H1 (cell line): ENCODE results near the gene TRIM5. TPM values are rescaled to one million over a fixed set of nuclear protein-coding genes. Genes with fewer than 3 reads are reported as not detected.

Experiments used
- CTCF ChIA-PET: fragments of 300-600 bp; sonication (Branson Sonifier 250); formaldehyde crosslinking; loops from one replicate; lab custom pipeline; 2021; ENCODE audit not compliant: partially characterized antibody; lab: Charles Lee
- POLR2A ChIA-PET: fragments of 300-600 bp; sonication (Branson Sonifier 250); formaldehyde crosslinking; loops from one replicate; lab custom pipeline; 2021; ENCODE audit warnings: inconsistent platforms; ENCODE audit not compliant: partially characterized antibody; lab: Charles Lee
- DNase-seq, 2 experiments: peaks; one replicate each; pipeline versions ENCODE4 v3.0.0 to v3.0.0-alpha.2; 2010 to 2022; ENCODE audit warnings: low spot score in 2 of 2, low read depth in 1 of 2, mixed read lengths in 1 of 2
- FAIRE-seq: peaks from 2 replicates; lab custom pipeline; 2011; peaks lifted over from hg19 to GRCh38; lab: Jason Lieb, UNC
- H2AFZ ChIP-seq: 2 replicates; pipeline ENCODE4 v1.8.1; 2012; ENCODE audit warnings: low read length, inconsistent platforms
- H2AK5ac ChIP-seq: 2 replicates; pipeline ENCODE4 v1.6.1; 2013; ENCODE audit warnings: low read depth, low read length
- H2BK120ac ChIP-seq: replicated peaks from 2 replicates; pipeline ENCODE3; 2013; ENCODE audit warnings: low read depth, low read length, inconsistent platforms
- H2BK12ac ChIP-seq: 2 replicates; pipeline ENCODE4 v1.6.1; 2013; ENCODE audit warnings: low read depth, low read length
- H2BK15ac ChIP-seq: 2 replicates; pipeline ENCODE4 v1.6.1; 2013; ENCODE audit warnings: low read length
- H2BK20ac ChIP-seq: 2 replicates; pipeline ENCODE4 v1.6.1; 2013; ENCODE audit warnings: low read length
- H2BK5ac ChIP-seq: 2 replicates; pipeline ENCODE4 v1.6.1; 2013; ENCODE audit warnings: low read depth, low read length
- H3K14ac ChIP-seq: 2 replicates; pipeline ENCODE4 v1.6.1; 2013; ENCODE audit warnings: inconsistent platforms; ENCODE audit not compliant: insufficient read length
- H3K18ac ChIP-seq: 2 replicates; pipeline ENCODE4 v1.6.1; 2013; ENCODE audit warnings: low read length; ENCODE audit errors: extremely low read depth
- H3K23ac ChIP-seq: 2 replicates; pipeline ENCODE4 v1.6.1; 2013; ENCODE audit warnings: inconsistent platforms; ENCODE audit not compliant: insufficient read length
- H3K23me2 ChIP-seq: 2 replicates; pipeline ENCODE4 v1.6.1; 2013; ENCODE audit warnings: low read depth, low read length
- H3K27ac ChIP-seq: 2 replicates; pipeline ENCODE4 v1.6.1; 2011; ENCODE audit warnings: low read depth, low read length, inconsistent platforms
- H3K27me3 ChIP-seq, 4 experiments: replicated peaks in 1 of 4; 1 replicate in 1 of 4; 2 replicates in 3 of 4; pipeline versions ENCODE4 v1.6.1 to v1.8.1; 2011 to 2013; ENCODE audit warnings: low read length in 3 of 4, mild to moderate bottlenecking in 3 of 4, inconsistent platforms in 2 of 4, mixed read lengths in 2 of 4, moderate library complexity in 1 of 4; ENCODE audit not compliant: control insufficient read depth in 3 of 4, insufficient read depth in 3 of 4; ENCODE audit errors: extremely low read depth in 1 of 4
- H3K36me3 ChIP-seq, 4 experiments: 2 replicates each; pipeline versions ENCODE4 v1.6.1 to v1.8.1; 2011 to 2013; ENCODE audit warnings: mild to moderate bottlenecking in 4 of 4, low read length in 3 of 4, moderate library complexity in 2 of 4, control low read depth in 1 of 4, inconsistent platforms in 1 of 4; ENCODE audit not compliant: insufficient read depth in 4 of 4, control insufficient read depth in 2 of 4
- H3K4ac ChIP-seq: replicated peaks from 2 replicates; pipeline ENCODE3; 2013; ENCODE audit warnings: low read length, low read depth, mixed read lengths, inconsistent platforms; ENCODE audit not compliant: insufficient read length
- H3K4me1 ChIP-seq, 4 experiments: replicated peaks in 1 of 4; 1 replicate in 1 of 4; 2 replicates in 3 of 4; pipeline versions ENCODE4 v1.6.1 to v1.8.1; 2011 to 2013; ENCODE audit warnings: low read length in 3 of 4, inconsistent platforms in 2 of 4, mixed read lengths in 1 of 4; ENCODE audit not compliant: insufficient read depth in 4 of 4, control insufficient read depth in 3 of 4
- H3K4me2 ChIP-seq, 2 experiments: 2 replicates each; pipeline versions ENCODE4 v1.6.1 to v1.8.1; 2011 to 2013; ENCODE audit warnings: low read depth in 2 of 2, low read length in 2 of 2, control low read depth in 1 of 2, inconsistent platforms in 1 of 2, mild to moderate bottlenecking in 1 of 2; ENCODE audit not compliant: insufficient read depth in 1 of 2
- H3K4me3 ChIP-seq, 4 experiments: fragments of 200-600, 300-600 bp in 1 of 4; sonication (generic), shearing (Covaris generic), sonication (Bioruptor Twin) in 1 of 4; 2 replicates each; pipeline versions ENCODE4 v1.5.1 to v1.8.1; 2011 to 2016; ENCODE audit warnings: low read length in 4 of 4, low read depth in 3 of 4, control low read depth in 2 of 4, inconsistent platforms in 2 of 4, mild to moderate bottlenecking in 2 of 4, mixed read lengths in 1 of 4, moderate library complexity in 1 of 4; ENCODE audit not compliant: insufficient read depth in 2 of 4; ENCODE audit errors: extremely low read depth in 1 of 4
- H3K56ac ChIP-seq: replicated peaks from 2 replicates; pipeline ENCODE3; 2013; ENCODE audit warnings: low read depth, mild to moderate bottlenecking, mixed read lengths, low read length, inconsistent platforms; ENCODE audit not compliant: insufficient read length
- H3K79me1 ChIP-seq: 2 replicates; pipeline ENCODE4 v1.6.1; 2013; ENCODE audit warnings: low read depth, low read length, control low read depth
- H3K79me2 ChIP-seq, 2 experiments: 2 replicates each; pipeline versions ENCODE4 v1.6.1 to v1.8.1; 2012 to 2013; ENCODE audit warnings: low read length in 2 of 2, mild to moderate bottlenecking in 2 of 2, inconsistent platforms in 1 of 2; ENCODE audit not compliant: insufficient read depth in 2 of 2, control insufficient read depth in 1 of 2
- H3K9ac ChIP-seq, 4 experiments: replicated peaks in 1 of 4; 1 replicate in 1 of 4; 2 replicates in 3 of 4; pipeline versions ENCODE4 v1.6.1 to v1.8.1; 2011 to 2013; ENCODE audit warnings: low read depth in 3 of 4, low read length in 3 of 4, control low read depth in 2 of 4, mild to moderate bottlenecking in 2 of 4, moderate library complexity in 2 of 4, inconsistent platforms in 1 of 4; ENCODE audit errors: extremely low read depth in 1 of 4
- H3K9me3 ChIP-seq, 2 experiments: 2 replicates each; pipeline versions ENCODE4 v1.6.1 to v1.8.1; 2012 to 2013; ENCODE audit warnings: mild to moderate bottlenecking in 2 of 2, moderate library complexity in 2 of 2, control low read depth in 1 of 2, inconsistent platforms in 1 of 2, low read depth in 1 of 2, low read length in 1 of 2, mixed read lengths in 1 of 2; ENCODE audit not compliant: insufficient read depth in 2 of 2
- H4K20me1 ChIP-seq, 2 experiments: replicated peaks in 1 of 2; 2 replicates each; pipeline versions ENCODE3 to v1.8.1; 2011 to 2013; ENCODE audit warnings: inconsistent platforms in 2 of 2, low read length in 2 of 2, mild to moderate bottlenecking in 1 of 2; ENCODE audit not compliant: insufficient read depth in 2 of 2, control insufficient read depth in 1 of 2
- H4K5ac ChIP-seq: 2 replicates; pipeline ENCODE4 v1.6.1; 2013; ENCODE audit warnings: low read length, low read depth, mixed read lengths, inconsistent platforms; ENCODE audit not compliant: insufficient read length
- H4K8ac ChIP-seq: 2 replicates; pipeline ENCODE4 v1.8.0; 2013; ENCODE audit warnings: mild to moderate bottlenecking, moderate library complexity, low read length, inconsistent platforms; ENCODE audit not compliant: insufficient read depth; ENCODE audit errors: extremely low read depth
- H4K91ac ChIP-seq: replicated peaks from 2 replicates; pipeline ENCODE3; 2013; ENCODE audit warnings: low read length, mixed read lengths, inconsistent platforms; ENCODE audit not compliant: insufficient read length
- ATF3 ChIP-seq: IDR thresholded peaks from 2 replicates; pipeline ENCODE4 v1.6.1; 2011; ENCODE audit warnings: low read depth, mild to moderate bottlenecking, low read length; ENCODE audit not compliant: insufficient read depth
- CBX5 ChIP-seq: fragments of 300-800, 300-1000 bp; sonication (generic); IDR thresholded peaks from 2 replicates; pipeline ENCODE4 v1.7.1; 2016; ENCODE audit warnings: antibody characterized with exemption, low read length, low read depth
- CBX8 ChIP-seq: fragments of 300-800, 300-1000 bp; sonication (generic); IDR thresholded peaks from 2 replicates; pipeline ENCODE4 v1.7.1; 2016; ENCODE audit warnings: low read depth, low read length, borderline replicate concordance
- CEBPB ChIP-seq: IDR thresholded peaks from 2 replicates; pipeline ENCODE4 v1.6.1; 2012; ENCODE audit warnings: low read depth, low read length
- EGR1 ChIP-seq: IDR thresholded peaks from 2 replicates; pipeline ENCODE4 v1.6.1; 2011; ENCODE audit warnings: low read depth, low read length, borderline replicate concordance
- FOSL1 ChIP-seq: IDR thresholded peaks from 2 replicates; pipeline ENCODE4 v1.6.1; 2011; ENCODE audit warnings: mild to moderate bottlenecking, low read depth, low read length, moderate library complexity; ENCODE audit not compliant: insufficient read depth
- GTF2F1 ChIP-seq: IDR thresholded peaks from 2 replicates; pipeline ENCODE4 v1.6.1; 2012; ENCODE audit warnings: low read depth, low read length, improper control_type of control experiment, borderline replicate concordance
- JUN ChIP-seq: IDR thresholded peaks from 2 replicates; pipeline ENCODE4 v1.6.1; 2011; ENCODE audit warnings: low read depth, mild to moderate bottlenecking, improper control_type of control experiment, low read length
- KDM1A ChIP-seq: fragments of 200-600, 300-600 bp; sonication (generic); IDR thresholded peaks from 2 replicates; pipeline ENCODE4 v1.7.1; 2016; ENCODE audit warnings: mild to moderate bottlenecking, low read length, borderline replicate concordance
- MAFK ChIP-seq: IDR thresholded peaks from 2 replicates; pipeline ENCODE4 v1.6.1; 2012; ENCODE audit warnings: low read depth, mild to moderate bottlenecking, improper control_type of control experiment, low read length
- POU5F1 ChIP-seq: IDR thresholded peaks from 2 replicates; pipeline ENCODE4 v1.6.1; 2011; ENCODE audit warnings: low read depth, mild to moderate bottlenecking, low read length, moderate library complexity
- RAD21 ChIP-seq, 2 experiments: IDR thresholded peaks in 1 of 2; conservative IDR thresholded peaks in 1 of 2; 2 replicates each; pipeline ENCODE4 v1.6.1; 2011; ENCODE audit warnings: low read depth in 2 of 2, low read length in 2 of 2, improper control_type of control experiment in 1 of 2, inconsistent platforms in 1 of 2, mild to moderate bottlenecking in 1 of 2, moderate library complexity in 1 of 2
- SIN3A ChIP-seq, 2 experiments: IDR thresholded peaks in 1 of 2; conservative IDR thresholded peaks in 1 of 2; 2 replicates each; pipeline ENCODE4 v1.6.1; 2011 to 2012; ENCODE audit warnings: low read length in 2 of 2, improper control_type of control experiment in 1 of 2, low read depth in 1 of 2, mild to moderate bottlenecking in 1 of 2
- WGBS, 2 experiments: shearing (Covaris generic) in 1 of 2; methylation state at CpG; one replicate each; pipeline versions ENCODE4 v1.1.6 to v1.1.7; 2013 to 2015; ENCODE audit warnings: low lambda C conversion rate in 2 of 2, mixed read lengths in 2 of 2, inconsistent platforms in 1 of 2, low coverage in 1 of 2, missing lambda C conversion rate in 1 of 2; ENCODE audit not compliant: insufficient replicate concordance in 2 of 2, insufficient coverage in 1 of 2, insufficient read length in 1 of 2; ENCODE audit errors: extremely low coverage in 1 of 2, missing lambda C conversion rate in 1 of 2; 5-methylcytosine and 5-hydroxymethylcytosine counted together
- polyA plus RNA-seq, 7 experiments: library from polyadenylated mRNA; depleted of rRNA in 3 of 7; stranded (reverse) in 5 of 7; unstranded in 2 of 7; fragments of >200 nt in 5 of 7; fragments of 200-250 nt in 2 of 7; gene quantifications; 1 replicate in 5 of 7; 2 replicates in 1 of 7; 4 replicates in 1 of 7; pipeline versions ENCODE4 v1.2.1 to v1.2.3, GENCODE V29; 2011 to 2013; ENCODE audit warnings: missing spikeins in 2 of 7, mixed read lengths in 2 of 7
- total RNA-seq: library from RNA; stranded (reverse); fragmentation: NEBNext Ultra II Directional; extraction: Animal tissue kit (Norgen Biotek cat#: 25700); gene quantifications from 2 replicates; pipeline ENCODE4 v1.2.1, GENCODE V29; 2021

The TRIM5 gene
- total and polyA plus RNA-seq, 2 of the 8 experiments (the other 6 are each of a cell fraction or from before 2014, with no cell fraction given): 23.5 to 35.5 TPM

DNA sequence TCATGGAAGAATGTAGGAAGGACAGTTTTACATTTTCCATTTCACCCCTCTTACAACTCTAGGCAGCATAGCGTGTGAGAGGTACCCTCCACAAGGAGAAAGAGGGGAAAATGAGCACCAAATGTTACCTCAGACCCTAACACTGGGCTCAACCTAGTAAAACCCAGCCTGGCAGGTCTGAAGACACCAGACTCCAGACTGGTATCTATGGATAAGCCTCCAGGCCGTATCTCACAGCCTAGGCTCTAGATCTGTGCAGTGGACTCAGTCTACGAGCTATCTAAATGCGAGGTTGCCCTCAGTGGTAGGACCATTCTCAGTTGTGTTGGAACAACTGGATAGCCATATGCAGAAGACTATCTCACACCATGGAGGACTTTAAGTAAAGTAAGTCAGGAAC is 10.5 kb downstream of the TRIM5 start:
- 90% methylated on average over 4 of the region's 4 CpGs; no CpG with 5 or more reads in 1 of the 2 experiments for WGBS, 2 experiments
- H4K8ac ChIP-seq: no peak overlapping the region
- H2BK20ac ChIP-seq: no peak overlapping the region
- H3K4me1 ChIP-seq: no peaks in the 10 kb centered on the region
- H3K79me2 ChIP-seq: no peaks in the 10 kb centered on the region
- no peak overlapping the region for H3K14ac ChIP-seq
- no peak overlapping the region for H2BK15ac ChIP-seq
- ChIA-PET CTCF (interaction anchor here (0.7 to 0.9 kb wide), 3 partner anchors 38 to 689 kb away, joined by 3 to 5 read pairs (median 5); no protein-coding TSS in a partner anchor), POLR2A (no interaction called here)
- no peaks in the 10 kb centered on the region for H3K23me2 ChIP-seq
- H3K4me3 ChIP-seq: no peak overlapping the region
- H3K18ac ChIP-seq: no peak overlapping the region
- no peak overlapping the region for H4K91ac ChIP-seq
- no peak overlapping the region for H3K4me2 ChIP-seq
- H2AK5ac ChIP-seq: no peak overlapping the region
- no peaks in the 10 kb centered on the region for H3K79me1 ChIP-seq
- no peak overlapping the region for H4K5ac ChIP-seq
- H3K56ac ChIP-seq: no peak overlapping the region
- no peak overlapping the region for H3K9ac ChIP-seq
- H3K36me3 ChIP-seq: peaks cover 7 to 31% (median 19%) of the 10 kb centered on the region in 4 experiments
- FAIRE-seq (no peak), DNase-seq (no peak)
- no peak overlapping the region for H2BK5ac ChIP-seq
- H3K27ac ChIP-seq: no peak overlapping the region
- no peak overlapping the region for H3K4ac ChIP-seq
- no peak overlapping the region for H2BK120ac ChIP-seq
- H3K23ac ChIP-seq: no peak overlapping the region
- H3K27me3 ChIP-seq: no peaks in the 10 kb centered on the region
- no peak overlapping the region for H2BK12ac ChIP-seq
- H4K20me1 ChIP-seq: no peaks in the 10 kb centered on the region
- H2AFZ ChIP-seq: no peak overlapping the region
- H3K9me3 ChIP-seq: peaks cover 0 to 2% of the 10 kb centered on the region in 2 experiments; a peak in 2 of 4 replicates
- TF ChIP-seq CBX8: no peak
- TF ChIP-seq CEBPB: no peak
- TF ChIP-seq FOSL1: no peak
- TF ChIP-seq RAD21 (IDR thresholded peaks at IDR 0.05 in 1 of 2, conservative IDR thresholded peaks at IDR 0.05 in 1 of 2; ENCODE audit: low read depth in 2 of 2, low read length in 2 of 2): no peak
- TF ChIP-seq JUN: no peak
- no peak for TF ChIP-seq POU5F1
- TF ChIP-seq KDM1A: no peak
- TF ChIP-seq EGR1: no peak
- TF ChIP-seq MAFK: no peak
- no peak for TF ChIP-seq CBX5
- no peak for TF ChIP-seq ATF3
- TF ChIP-seq GTF2F1: no peak
- no peak for TF ChIP-seq SIN3A (conservative IDR thresholded peaks at IDR 0.05 in 1 of 2, IDR thresholded peaks at IDR 0.05 in 1 of 2; ENCODE audit: low read depth in 1 of 2, low read length in 2 of 2)
